HL-60 (cell line): Measurements from ENCODE around the gene PRRG1.

Source experiments
- GABPA ChIP-seq: IDR thresholded peaks from 2 replicates; pipeline ENCODE4 v1.6.1; 2012; ENCODE audit warnings: low read depth
- POLR2AphosphoS5 ChIP-seq: IDR thresholded peaks from 2 replicates; pipeline ENCODE4 v1.6.1; 2012; ENCODE audit warnings: low read depth
- TF ChIP-seq, protein P1 (sequence below): IDR thresholded peaks from one replicate; pipeline ENCODE4 v1.5.1; 2011; ENCODE audit warnings: low read length, control low read depth, inconsistent platforms; ENCODE audit not compliant: insufficient read depth

DNA sequence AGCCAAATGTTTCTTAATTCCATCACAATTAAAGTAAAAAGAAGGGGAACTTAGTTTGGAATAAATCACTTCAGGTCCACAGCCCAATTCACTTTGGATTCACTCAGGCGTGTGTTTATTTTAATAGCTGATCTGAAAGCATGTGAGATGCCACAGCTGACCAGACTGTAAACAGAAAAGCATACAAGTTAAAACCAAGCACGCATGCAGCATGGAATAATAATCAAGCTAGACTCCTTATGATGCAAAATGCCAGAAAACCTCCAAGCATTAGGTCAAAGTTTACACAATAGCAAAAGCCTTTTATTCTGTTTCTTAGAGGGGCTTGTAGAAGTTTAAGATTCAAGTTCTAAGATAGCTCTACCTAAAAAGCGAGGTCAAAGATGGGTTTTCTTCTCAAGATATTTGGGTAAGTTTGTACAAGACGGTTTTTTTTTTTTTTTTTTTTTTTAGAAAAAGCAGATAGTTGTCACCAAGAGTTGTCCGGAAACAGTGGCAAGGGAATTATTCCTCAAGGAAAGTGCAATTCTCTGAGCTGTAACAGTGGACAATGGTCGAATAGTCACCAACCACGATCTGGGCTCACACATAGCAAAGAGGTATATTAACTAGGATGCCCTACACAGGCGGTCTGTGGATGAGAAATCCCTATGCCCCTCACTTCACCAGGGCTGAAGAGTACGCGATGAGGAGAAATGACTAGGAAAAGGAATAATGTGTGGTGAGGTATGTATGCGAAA lies 763 bp upstream of the PRRG1 start:
- TF ChIP-seq, protein P1, sequence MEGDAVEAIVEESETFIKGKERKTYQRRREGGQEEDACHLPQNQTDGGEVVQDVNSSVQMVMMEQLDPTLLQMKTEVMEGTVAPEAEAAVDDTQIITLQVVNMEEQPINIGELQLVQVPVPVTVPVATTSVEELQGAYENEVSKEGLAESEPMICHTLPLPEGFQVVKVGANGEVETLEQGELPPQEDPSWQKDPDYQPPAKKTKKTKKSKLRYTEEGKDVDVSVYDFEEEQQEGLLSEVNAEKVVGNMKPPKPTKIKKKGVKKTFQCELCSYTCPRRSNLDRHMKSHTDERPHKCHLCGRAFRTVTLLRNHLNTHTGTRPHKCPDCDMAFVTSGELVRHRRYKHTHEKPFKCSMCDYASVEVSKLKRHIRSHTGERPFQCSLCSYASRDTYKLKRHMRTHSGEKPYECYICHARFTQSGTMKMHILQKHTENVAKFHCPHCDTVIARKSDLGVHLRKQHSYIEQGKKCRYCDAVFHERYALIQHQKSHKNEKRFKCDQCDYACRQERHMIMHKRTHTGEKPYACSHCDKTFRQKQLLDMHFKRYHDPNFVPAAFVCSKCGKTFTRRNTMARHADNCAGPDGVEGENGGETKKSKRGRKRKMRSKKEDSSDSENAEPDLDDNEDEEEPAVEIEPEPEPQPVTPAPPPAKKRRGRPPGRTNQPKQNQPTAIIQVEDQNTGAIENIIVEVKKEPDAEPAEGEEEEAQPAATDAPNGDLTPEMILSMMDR: no peak
- TF ChIP-seq POLR2AphosphoS5: no peak
- TF ChIP-seq GABPA: no peak
